ENCODE measurements around the gene PHLDA2.

PHLDA2 gene

DNA sequence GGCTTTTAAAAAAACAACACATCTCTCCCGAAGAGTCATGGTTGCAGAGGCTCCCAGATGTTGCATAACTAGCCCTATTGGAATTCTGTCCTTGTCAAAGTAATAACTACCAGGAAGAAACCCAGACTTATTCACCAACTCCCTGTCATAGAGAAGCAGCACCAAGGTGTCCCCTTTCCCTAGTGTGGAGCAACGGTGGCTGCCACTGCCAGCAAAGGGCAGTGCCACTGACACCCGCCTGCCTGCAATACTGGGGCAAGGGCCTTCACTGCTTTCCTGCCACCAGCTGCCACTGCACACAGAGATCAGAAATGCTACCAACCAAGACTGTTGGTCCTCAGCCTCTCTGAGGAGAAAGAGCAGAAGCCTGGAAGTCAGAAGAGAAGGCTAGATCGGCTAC, 35.6 kb upstream of the PHLDA2 start:
- in situ Hi-C loops (cut with HindIII; ENCODE audit: low sequenced_read_pairs) = no loop called here
- DNase-seq (ENCODE audit: low read depth) = no peak
- no peak overlapping the region for H3K4me3 ChIP-seq (ENCODE audit: low read depth, low read length)
- TF ChIP-seq, protein P1, sequence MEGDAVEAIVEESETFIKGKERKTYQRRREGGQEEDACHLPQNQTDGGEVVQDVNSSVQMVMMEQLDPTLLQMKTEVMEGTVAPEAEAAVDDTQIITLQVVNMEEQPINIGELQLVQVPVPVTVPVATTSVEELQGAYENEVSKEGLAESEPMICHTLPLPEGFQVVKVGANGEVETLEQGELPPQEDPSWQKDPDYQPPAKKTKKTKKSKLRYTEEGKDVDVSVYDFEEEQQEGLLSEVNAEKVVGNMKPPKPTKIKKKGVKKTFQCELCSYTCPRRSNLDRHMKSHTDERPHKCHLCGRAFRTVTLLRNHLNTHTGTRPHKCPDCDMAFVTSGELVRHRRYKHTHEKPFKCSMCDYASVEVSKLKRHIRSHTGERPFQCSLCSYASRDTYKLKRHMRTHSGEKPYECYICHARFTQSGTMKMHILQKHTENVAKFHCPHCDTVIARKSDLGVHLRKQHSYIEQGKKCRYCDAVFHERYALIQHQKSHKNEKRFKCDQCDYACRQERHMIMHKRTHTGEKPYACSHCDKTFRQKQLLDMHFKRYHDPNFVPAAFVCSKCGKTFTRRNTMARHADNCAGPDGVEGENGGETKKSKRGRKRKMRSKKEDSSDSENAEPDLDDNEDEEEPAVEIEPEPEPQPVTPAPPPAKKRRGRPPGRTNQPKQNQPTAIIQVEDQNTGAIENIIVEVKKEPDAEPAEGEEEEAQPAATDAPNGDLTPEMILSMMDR (IDR thresholded peaks at IDR 0.05; ENCODE audit: low read depth, low read length, missing control alignments) = no peak

DNA sequence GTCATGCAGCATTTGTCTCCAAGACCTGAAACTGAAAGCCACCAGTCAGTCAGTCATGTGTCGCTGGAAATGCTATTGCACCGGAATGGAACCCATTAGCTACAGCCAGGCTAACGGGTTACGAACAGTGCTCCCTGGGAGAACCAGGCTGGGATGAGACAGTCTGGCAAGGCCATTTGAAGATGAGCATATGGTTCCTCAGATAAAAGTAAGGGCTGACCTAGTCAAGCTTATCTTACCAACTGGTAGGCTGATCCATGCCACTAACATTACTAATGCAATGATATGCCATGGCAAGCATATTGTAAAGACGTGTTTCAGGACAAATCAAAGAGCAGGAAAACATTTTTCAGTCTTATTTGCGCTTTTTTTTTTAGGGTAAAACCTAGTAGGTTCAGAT, 34.5 kb upstream of the PHLDA2 start:
- H3K4me3 ChIP-seq (ENCODE audit: low read depth, low read length) = no peak overlapping the region
- in situ Hi-C loops (cut with HindIII; ENCODE audit: low sequenced_read_pairs) = no loop called here
- TF ChIP-seq, protein P1 (IDR thresholded peaks at IDR 0.05; ENCODE audit: low read depth, low read length, missing control alignments) = no peak
- no peak for DNase-seq (ENCODE audit: low read depth)

DNA sequence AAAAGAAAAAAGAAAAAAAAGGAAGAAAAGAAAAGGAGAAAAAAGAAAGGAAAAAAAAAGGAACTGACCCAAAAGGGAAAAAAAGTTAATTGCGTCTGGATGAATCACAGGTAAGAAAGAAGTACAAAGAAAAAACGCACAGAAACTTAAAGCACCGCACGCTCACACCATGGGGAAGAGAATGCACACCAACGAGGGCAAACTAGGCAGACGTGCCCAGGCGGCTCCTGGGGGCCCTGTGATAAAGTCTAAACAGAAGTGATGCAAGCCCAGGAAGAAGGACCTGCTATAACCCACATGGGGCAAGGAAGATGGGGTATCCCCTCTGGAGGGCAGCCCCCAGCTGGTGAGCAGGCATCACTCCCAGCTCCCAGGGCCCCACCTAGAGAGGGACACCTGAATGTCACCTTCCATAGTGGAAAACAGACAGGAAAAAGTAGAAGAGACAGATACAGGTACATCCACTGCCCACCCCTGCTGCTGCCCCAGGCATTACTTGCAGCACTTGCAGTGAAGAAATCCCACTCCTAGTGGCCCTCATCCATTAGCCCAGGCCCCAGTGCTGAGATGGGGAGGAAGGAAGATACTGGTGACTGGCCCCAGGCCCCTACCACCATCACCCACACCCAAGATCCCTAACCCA, 34.0 kb upstream of the PHLDA2 start:
- no peak for DNase-seq (ENCODE audit: low read depth)

DNA sequence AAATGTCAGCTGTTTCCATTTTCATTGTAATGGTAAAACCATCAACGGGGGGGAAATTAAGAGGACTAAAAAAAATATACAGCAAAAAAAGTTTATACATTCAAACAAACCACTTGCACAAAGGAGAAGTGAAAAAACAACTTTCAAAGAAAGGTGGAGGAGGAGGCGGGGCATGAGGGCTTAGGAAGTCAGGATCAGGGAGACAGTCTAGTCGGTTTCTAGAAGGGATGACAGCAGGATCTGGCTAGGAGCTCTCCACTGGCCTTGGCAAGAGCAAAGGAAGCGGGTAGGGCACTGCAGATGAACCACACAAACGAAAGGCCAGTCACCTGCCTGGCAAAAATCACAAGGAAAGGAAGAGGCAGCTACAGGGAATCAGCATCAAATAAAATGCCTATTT, 31.9 kb upstream of the PHLDA2 start:
- no peak for DNase-seq (ENCODE audit: low read depth)
- no peak overlapping the region for H3K4me3 ChIP-seq (ENCODE audit: low read depth, low read length)
- in situ Hi-C loops (cut with HindIII; ENCODE audit: low sequenced_read_pairs) = no loop called here
- TF ChIP-seq, protein P1 (IDR thresholded peaks at IDR 0.05; ENCODE audit: low read depth, low read length, missing control alignments) = no peak

More for the DNA sequence above, 34.0 kb upstream of the PHLDA2 start:
- no peak overlapping the region for H3K4me3 ChIP-seq (ENCODE audit: low read depth, low read length)
- TF ChIP-seq, protein P1 (IDR thresholded peaks at IDR 0.05; ENCODE audit: low read depth, low read length, missing control alignments) = no peak
- in situ Hi-C loops (cut with HindIII; ENCODE audit: low sequenced_read_pairs) = no loop called here

DNA sequence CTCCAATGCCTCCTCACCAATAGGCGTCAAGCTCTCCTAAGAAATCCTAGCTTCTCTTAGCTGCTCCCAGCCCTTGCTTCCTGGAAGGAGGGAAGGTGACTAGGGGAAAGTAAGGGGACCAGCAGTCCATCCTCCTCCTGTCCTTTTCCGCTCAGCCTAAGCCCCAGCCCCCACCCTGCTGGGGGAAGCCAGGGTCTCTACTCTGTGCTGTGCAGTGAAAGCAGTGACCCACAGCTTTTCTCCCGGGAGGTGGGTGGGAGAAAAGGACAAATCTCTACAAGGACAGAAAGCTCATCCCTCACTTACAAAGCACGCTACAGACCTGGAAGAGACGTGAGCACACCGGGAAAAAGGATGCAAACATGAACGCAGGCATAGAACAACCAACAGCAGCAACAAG, 30.9 kb upstream of the PHLDA2 start:
- H3K4me3 ChIP-seq (ENCODE audit: low read depth, low read length) = no peak overlapping the region
- DNase-seq (ENCODE audit: low read depth) = no peak
- in situ Hi-C loops (cut with HindIII; ENCODE audit: low sequenced_read_pairs) = no loop called here
- TF ChIP-seq, protein P1 (IDR thresholded peaks at IDR 0.05; ENCODE audit: low read depth, low read length, missing control alignments) = no peak

DNA sequence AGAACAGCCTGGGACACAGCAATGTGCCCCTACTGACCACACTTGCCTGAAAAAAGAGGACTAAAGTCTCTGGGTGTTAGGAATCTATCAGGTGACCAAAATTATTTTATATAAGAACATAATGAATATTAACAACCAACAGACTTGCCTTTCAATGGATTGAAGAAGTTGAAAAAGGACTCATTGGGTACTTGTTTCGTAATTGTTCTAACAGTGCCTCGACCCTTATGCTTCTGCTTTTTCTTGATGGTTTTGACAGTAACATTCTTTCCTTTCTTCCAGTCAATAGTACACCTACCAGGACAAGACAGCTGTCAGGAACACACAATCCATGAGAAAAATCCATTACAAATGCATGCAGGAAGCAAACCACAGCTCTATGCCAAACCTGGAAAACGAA, 29.0 kb upstream of the PHLDA2 start:
- in situ Hi-C loops (cut with HindIII; ENCODE audit: low sequenced_read_pairs) = no loop called here
- DNase-seq (ENCODE audit: low read depth) = no peak
- TF ChIP-seq, protein P1 (IDR thresholded peaks at IDR 0.05; ENCODE audit: low read depth, low read length, missing control alignments) = no peak

More for the DNA sequence above, 29.0 kb upstream of the PHLDA2 start:
- H3K4me3 ChIP-seq (ENCODE audit: low read depth, low read length) = no peak overlapping the region

Measured in astrocyte of the cerebellum (primary cell).